ACC112 (cell line): ENCODE data around the gene HS1BP3.

ENCODE experiments used
- H2AFZ ChIP-seq: fragments of 200-600 bp; sonication (generic); one replicate; pipeline ENCODE4 v1.6.0; 2017; ENCODE audit warnings: antibody characterized with exemption, low read length; ENCODE audit not compliant: unreplicated experiment
- H3K27ac ChIP-seq: fragments of 200-600 bp; sonication (generic); 2 replicates; pipeline ENCODE4 v1.5.1; 2014; ENCODE audit warnings: low read depth, mild to moderate bottlenecking, antibody characterized with exemption, low read length, moderate library complexity
- H3K27me3 ChIP-seq: fragments of 200-600 bp; sonication (generic); 2 replicates; pipeline ENCODE4 v1.6.1; 2014; ENCODE audit warnings: mild to moderate bottlenecking, antibody characterized with exemption, low read length, moderate library complexity, mixed read lengths; ENCODE audit not compliant: insufficient read depth
- H3K36me3 ChIP-seq: fragments of 200-600 bp; sonication (generic); 2 replicates; pipeline ENCODE4 v1.6.1; 2016; ENCODE audit warnings: mild to moderate bottlenecking, antibody characterized with exemption, low read length, moderate library complexity, mixed read lengths; ENCODE audit not compliant: insufficient read depth
- H3K4me1 ChIP-seq: fragments of 200-600 bp; sonication (generic); one replicate; pipeline ENCODE4 v1.6.1; 2016; ENCODE audit warnings: low read length, mixed read lengths; ENCODE audit not compliant: insufficient read depth, unreplicated experiment, control insufficient read depth
- H3K4me3 ChIP-seq: fragments of 200-600 bp; sonication (generic); 2 replicates; pipeline ENCODE4 v1.5.1; 2014; ENCODE audit warnings: mild to moderate bottlenecking, low read depth, low read length
- H3K79me2 ChIP-seq: fragments of 200-600 bp; sonication (generic); one replicate; pipeline ENCODE4 v1.6.0; 2016; ENCODE audit warnings: low read length; ENCODE audit not compliant: control insufficient read depth, unreplicated experiment, insufficient read depth

The HS1BP3 gene

DNA sequence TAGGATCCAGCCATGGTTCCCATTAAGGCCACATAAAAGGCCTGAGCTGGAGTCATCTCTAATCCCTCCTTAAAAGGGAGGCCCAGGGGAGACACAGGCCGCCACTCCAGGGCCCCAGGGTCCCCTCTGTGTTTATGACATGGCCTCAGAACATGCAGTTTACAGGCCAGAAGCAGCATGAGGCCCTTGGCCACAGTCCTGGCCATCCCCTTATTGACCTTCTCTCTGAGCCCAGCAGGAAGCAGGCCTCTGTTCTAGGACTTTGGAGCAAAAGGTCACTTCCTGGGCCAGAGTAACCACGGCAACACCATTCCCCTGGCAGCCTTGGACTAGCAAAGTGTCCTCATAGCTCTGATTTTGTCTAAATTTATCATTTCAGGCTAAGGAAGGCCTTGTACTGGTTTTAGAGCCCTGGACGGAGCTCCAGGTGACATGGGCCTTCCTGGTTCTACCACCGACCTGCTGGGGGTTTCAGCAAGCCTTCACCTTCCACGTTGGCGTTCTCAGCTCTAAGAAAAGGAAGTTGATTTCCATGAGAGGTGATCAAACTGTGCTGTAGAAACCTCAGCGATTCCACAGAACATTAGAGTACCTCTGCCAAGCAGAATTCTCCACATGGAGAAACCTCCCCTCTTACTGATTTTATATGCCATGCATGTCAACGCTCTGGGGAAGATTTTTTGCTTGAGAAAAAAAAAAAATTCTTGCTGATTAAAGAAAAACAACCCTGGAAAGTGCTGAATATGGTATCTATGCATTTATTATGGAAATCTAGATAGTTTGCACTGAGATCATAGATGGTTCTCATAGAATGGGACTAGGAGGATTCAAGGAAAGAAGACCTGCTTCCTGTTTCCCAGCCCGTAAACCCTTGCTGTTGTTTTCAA, 53.7 kb downstream of the HS1BP3 start:
- H2AFZ ChIP-seq: peak overlapping the region; percentile 34
- H3K4me3 ChIP-seq: peak overlapping the region; percentile 19; the same call in 1 of the 2 replicates
- H3K27ac ChIP-seq: peak overlapping the region; percentile 93
- no peaks in the 10 kb centered on the region for H3K36me3 ChIP-seq
- H3K4me1 ChIP-seq: peaks cover 67% of the 10 kb centered on the region
- H3K79me2 ChIP-seq: no peaks in the 10 kb centered on the region
- no peaks in the 10 kb centered on the region for H3K27me3 ChIP-seq

DNA sequence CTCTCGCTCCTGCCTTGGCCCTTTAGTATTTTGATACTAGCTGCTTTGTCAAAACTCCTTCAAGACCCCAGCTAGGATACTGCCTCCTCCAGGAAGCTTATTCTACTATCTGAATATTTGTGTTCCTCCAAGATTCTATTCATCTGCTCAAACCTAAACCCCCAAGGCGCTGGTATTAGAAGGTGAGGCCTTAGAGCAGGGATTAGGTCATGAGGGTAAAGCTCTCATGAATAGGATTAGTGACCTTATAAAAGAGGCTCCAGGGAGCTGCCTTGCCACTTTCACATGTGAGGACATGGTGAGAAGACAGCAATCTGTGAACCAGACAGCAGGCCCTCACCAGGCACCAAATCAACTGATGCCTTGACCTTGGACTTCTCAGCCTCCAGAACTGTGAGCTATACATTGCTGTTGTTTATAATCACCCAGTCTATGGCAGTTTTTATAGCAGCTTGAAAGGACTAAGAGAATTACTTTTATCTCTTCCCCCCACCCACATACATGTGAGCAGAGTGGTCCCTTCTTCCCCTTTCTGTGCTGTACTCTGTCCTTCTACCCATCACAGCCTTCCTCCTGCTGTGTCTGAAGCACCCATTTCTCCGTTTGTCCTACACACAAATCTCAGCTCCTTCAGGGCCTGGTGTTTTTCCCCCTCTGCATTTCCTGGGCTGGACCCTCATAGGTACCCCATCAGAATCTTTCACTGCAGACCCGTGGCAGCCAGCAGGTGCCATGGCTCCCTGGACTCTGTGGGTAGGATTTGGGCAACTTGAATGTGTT, 54.5 kb downstream of the HS1BP3 start:
- H3K36me3 ChIP-seq: no peaks in the 10 kb centered on the region
- H3K4me3 ChIP-seq: no peak overlapping the region
- peaks cover 62% of the 10 kb centered on the region for H3K4me1 ChIP-seq
- H3K27me3 ChIP-seq: no peaks in the 10 kb centered on the region
- H2AFZ ChIP-seq: no peak overlapping the region
- H3K79me2 ChIP-seq: no peaks in the 10 kb centered on the region
- H3K27ac ChIP-seq: peak overlapping the region; percentile 93

DNA sequence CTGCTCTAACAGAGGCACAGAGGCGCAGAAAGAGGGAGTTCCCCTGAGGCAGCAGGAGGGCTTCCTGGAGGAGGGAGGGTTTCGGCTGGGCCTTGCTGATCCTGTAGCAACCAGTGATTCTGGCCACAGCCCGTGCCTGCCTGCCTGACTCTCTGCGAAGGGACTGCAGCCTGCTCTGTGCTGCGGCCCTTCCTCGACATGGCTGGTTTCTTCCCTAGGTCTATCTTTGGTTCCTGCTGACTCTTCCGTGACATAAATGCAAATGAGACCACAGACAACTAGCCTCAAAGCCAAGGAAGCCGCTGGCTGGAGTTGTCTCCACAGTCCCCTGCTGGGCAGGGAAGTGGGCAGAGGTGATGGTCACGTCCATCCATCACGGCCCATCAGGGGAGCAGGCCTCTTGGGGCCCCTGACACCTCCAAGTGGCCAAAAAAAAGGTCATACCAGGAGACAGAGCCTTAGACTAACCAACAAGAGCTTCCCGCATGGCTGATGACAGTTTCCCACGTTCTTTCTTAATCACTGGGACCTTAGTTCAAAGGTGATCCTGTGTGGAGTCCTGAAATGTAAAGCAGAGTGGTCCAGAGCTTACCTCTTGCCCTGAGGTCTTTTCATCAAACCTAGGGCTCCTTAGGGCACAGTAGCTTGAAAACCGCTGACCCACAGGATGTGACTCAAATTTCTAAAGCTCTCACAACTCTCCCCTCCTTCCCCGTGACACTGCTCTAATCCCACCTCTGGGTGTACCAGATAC, 55.3 kb downstream of the HS1BP3 start:
- H3K79me2 ChIP-seq: no peaks in the 10 kb centered on the region
- no peaks in the 10 kb centered on the region for H3K27me3 ChIP-seq
- peaks cover 62% of the 10 kb centered on the region for H3K4me1 ChIP-seq
- H3K36me3 ChIP-seq: no peaks in the 10 kb centered on the region
- peak overlapping the region; percentile 93 for H3K27ac ChIP-seq
- H3K4me3 ChIP-seq: no peak overlapping the region
- no peak overlapping the region for H2AFZ ChIP-seq

DNA sequence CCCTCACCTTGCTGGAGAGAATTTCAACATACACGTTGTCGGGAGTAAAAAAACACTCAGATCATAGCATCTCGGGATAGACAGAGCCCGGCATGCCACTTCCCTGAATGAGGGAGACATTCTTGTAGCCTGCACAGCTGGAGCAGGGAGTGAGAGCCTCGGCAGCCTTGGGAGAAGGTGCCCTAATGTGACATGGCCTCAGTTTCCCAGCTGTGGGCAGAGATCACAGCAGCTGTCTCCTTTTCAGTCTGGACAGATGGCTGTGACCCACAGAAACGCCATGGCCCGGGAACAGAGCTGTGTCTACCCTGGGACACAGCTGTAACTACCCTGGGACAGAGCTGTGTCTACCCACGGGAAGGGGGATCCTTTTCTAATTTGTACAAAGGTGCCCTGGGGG, 55.9 kb downstream of the HS1BP3 start:
- Histone ChIP-seq H3K79me2 (no peaks in the 10 kb centered on the region), H3K36me3 (no peaks in the 10 kb centered on the region), H3K4me1 (peaks cover 69% of the 10 kb centered on the region), H2AFZ (no peak overlapping the region), H3K27ac (peak overlapping the region; percentile 93), H3K27me3 (no peaks in the 10 kb centered on the region), H3K4me3 (no peak overlapping the region)

DNA sequence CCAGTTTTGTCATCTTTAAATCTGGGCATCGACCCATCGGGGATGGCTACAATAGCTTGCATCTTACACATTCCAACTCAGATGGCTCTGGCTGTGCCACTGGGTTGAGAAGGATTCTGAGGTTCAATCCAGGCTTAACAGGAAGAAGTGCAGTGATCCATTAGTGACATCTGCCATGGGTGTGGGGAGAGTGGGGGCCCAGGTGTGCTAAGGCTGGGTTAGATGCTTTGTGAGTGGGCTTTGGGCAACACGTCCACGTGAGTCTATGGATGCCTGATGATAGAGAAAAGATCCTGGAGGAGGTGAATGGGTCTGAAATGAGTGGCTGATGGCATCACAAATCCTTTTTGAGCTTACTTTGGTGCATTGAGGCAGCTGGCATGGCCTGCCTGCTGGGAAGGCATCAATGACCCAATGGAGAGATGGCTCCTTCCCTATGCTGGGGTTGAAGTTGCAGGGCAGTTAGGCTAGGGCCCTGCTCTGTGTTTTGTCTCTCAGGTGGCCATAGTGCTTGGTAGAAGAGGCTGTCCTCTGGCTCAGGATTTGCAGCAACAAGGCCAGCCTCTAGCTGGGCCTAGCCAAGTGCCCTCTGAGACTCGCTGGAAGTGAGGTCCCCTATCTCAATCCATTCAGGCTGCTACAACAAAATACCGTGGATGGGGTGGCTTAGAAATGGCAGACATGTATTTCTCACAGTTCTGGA, 56.7 kb downstream of the HS1BP3 start:
- H3K4me3 ChIP-seq: no peak overlapping the region
- H3K27me3 ChIP-seq: no peaks in the 10 kb centered on the region
- H3K79me2 ChIP-seq: no peaks in the 10 kb centered on the region
- H2AFZ ChIP-seq: no peak overlapping the region
- H3K36me3 ChIP-seq: no peaks in the 10 kb centered on the region
- peaks cover 76% of the 10 kb centered on the region for H3K4me1 ChIP-seq
- peak overlapping the region; percentile 93 for H3K27ac ChIP-seq

DNA sequence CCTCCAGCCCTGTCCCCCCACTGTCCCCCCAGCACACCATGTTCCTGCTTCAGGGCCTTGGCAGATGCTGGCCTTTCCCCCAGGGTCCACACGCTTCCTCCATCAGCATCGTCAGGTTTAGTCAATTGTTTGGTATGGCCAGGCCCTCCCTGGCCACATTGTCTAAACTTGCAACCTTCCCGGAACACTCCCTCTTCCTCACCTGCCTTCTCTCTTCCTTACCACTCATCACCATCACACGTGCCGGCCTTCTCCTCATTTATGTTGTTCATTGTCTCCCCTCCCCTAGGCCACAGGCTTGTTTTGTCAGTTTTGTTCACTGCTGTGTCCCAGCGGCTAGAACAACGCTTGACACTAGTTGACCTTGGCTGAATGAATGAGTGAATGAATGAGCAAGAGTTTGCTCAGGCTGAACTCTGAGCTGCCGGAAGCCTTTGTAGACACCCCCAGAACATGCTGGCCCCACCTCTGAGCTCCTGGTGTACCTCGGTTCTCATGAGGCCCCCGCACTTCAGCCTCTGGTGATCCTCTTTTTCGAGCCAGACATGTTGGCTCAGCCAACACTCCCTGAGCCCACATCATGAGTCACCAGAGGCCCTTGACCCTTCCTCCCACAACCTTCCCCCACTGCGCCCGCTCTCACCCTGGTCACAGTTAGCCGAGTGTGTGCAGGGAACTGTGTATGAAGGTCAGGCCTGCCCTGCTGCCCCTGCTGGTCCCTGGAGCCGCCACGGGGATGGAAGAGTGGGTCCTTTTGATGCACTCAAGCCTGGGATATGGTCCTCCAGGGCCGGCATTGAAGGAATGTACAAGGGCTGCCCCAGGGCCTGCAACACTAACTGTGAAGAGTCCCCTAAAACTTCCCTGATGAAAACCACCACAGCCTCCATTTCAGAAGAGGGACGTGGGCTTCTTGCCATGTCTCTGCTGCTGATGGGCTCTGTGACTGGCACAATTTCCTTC, 57.5 kb downstream of the HS1BP3 start:
- no peaks in the 10 kb centered on the region for H3K79me2 ChIP-seq
- H2AFZ ChIP-seq: peak overlapping the region; percentile 61
- H3K4me3 ChIP-seq: peak overlapping the region; percentile 11; the same call in 1 of the 2 replicates
- H3K4me1 ChIP-seq: peaks cover 78% of the 10 kb centered on the region
- H3K27me3 ChIP-seq: no peaks in the 10 kb centered on the region
- no peaks in the 10 kb centered on the region for H3K36me3 ChIP-seq
- H3K27ac ChIP-seq: peak overlapping the region; percentile 93

DNA sequence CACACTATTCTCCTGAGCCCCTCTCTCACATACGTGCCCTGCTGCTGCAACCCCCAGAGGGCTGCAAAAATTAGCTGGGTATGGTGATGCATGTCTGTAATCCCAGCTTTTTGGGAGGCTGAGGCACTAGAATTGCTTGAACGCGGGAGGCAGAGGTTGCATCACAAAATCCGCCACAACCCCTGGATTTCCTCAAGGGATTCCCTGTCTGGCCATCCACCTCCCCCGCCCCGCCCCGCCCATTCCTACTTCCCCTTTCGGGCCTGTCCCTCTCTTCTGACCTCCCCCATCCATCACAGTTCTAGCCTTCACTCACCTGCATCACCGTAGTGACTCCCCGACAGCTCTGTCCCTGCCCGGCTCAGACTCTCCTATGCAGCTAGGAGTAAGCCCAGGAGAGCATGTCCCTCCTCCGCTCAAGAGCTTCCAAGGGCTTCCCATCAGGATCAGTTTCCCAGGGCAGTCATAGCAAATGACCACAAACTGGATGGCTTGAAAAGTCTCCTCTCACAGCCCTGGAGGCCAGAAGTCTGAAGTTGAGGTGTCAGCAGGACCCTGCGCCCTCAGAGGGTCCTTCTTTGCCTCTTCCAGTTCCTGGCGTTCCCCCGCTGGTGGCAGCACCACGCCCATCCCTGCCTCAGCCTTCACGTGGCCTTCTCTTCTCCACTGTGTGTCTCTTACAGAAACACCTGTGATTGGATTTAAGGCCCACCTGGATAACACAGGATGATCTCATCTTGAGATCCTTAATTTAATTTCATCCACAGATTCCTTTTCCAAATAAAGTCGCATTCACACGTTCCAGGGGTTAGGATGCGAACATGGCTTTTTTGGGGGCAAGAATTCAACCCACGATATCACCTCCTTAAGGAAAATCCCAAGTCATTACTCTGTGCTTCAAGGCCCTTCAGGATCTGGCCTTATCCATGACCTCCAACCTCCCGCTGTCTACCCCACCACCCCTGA, 58.5 kb downstream of the HS1BP3 start:
- no peak overlapping the region for H3K4me3 ChIP-seq
- no peaks in the 10 kb centered on the region for H3K36me3 ChIP-seq
- H3K27me3 ChIP-seq: no peaks in the 10 kb centered on the region
- H3K79me2 ChIP-seq: no peaks in the 10 kb centered on the region
- peaks cover 73% of the 10 kb centered on the region for H3K4me1 ChIP-seq
- peak overlapping the region; percentile 93 for H3K27ac ChIP-seq
- no peak overlapping the region for H2AFZ ChIP-seq

DNA sequence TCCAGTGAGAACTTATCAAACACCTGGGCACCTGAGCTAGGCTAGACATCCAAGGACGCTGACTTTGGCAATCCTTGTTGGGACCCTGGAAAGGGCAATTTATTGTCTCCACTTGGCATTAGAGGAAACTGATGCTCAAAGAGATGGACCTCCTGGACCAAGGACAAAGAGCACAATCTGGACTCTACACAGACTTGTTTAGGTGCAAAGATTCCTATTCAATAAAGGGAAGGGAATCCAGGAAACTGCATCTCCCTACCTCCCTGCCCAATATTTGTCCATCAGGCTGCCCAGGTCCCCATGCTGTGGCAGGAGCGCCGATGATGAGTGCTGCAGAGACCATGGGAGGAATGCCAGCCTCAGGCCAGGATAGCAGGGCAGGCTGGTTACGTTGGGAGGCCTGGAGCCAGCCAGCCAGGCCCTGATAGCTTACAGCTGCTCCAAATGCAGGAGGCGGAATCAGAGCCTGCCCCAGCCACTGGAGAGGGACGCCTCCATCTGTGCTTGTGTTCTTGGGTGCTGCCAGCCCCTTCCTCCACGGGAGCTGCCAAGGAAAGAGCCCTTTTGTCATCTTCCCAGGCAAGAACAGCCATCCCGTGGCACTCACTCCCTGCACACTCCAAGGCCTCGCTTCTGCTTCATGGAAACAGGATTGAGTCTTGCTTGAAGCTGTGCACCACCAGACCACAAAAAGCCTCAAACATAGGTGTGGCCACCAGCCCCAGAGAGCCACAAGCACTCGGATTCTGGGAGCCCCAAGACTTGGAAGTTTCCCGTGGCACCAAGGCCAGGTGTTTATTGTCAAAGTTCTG, 60.0 kb downstream of the HS1BP3 start:
- H3K4me1 ChIP-seq: peaks cover 58% of the 10 kb centered on the region
- peak overlapping the region; percentile 60 for H3K27ac ChIP-seq
- H2AFZ ChIP-seq: no peak overlapping the region
- no peaks in the 10 kb centered on the region for H3K36me3 ChIP-seq
- no peak overlapping the region for H3K4me3 ChIP-seq
- H3K79me2 ChIP-seq: no peaks in the 10 kb centered on the region
- H3K27me3 ChIP-seq: no peaks in the 10 kb centered on the region
